Astrocyte of the cerebellum (primary cell): Measurements from ENCODE around the gene ASTN2.

Source experiments
- DNase-seq: peaks from one replicate; pipeline ENCODE4 v3.0.0-alpha.2; 2011; ENCODE audit warnings: low read depth
- H3K4me3 ChIP-seq: 2 replicates; pipeline ENCODE4 v1.5.1; 2011; ENCODE audit warnings: mild to moderate bottlenecking, low read depth, low read length, moderate library complexity
- in situ Hi-C: cut with HindIII; loops from 2 replicates; pipeline ENCODE4 v1.10.0; 2017; ENCODE audit warnings: low sequenced_read_pairs
- TF ChIP-seq, protein P1 (sequence below): IDR thresholded peaks from 2 replicates; pipeline ENCODE4 v1.5.1; 2012; ENCODE audit warnings: low read length, low read depth, moderate library complexity, mild to moderate bottlenecking; ENCODE audit errors: missing control alignments

The ASTN2 gene

DNA sequence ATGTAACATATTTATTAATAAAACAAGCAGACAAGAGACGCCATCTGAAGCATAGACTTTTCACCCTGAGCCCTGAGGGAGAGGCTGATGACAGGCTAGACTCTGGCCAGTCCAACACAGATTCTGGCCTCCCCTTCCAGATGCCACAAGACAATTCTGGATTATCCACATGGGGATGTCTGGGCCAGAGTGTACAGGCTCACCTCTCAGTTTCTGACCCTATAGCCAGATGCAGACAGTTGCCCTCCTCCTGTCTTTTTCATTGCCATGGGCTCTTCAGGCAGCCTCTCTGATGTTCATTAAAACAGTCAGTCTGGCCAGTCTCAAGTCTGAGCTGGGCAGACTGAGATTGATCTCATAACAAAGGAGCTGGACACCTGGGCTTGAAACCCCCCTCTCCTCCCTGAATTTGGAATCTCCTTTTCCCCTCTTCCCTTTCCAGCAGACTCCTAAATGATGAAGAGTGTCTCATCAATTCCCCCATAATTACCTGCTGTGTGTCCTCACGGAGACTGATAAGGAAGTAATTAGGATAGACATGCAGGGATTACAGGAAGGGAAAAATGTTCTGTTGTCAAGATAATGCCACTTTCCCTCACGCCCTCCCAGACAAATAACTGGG is 89.6 kb downstream of the ASTN2 start:
- H3K4me3 ChIP-seq, result no peak overlapping the region
- TF ChIP-seq, protein P1, sequence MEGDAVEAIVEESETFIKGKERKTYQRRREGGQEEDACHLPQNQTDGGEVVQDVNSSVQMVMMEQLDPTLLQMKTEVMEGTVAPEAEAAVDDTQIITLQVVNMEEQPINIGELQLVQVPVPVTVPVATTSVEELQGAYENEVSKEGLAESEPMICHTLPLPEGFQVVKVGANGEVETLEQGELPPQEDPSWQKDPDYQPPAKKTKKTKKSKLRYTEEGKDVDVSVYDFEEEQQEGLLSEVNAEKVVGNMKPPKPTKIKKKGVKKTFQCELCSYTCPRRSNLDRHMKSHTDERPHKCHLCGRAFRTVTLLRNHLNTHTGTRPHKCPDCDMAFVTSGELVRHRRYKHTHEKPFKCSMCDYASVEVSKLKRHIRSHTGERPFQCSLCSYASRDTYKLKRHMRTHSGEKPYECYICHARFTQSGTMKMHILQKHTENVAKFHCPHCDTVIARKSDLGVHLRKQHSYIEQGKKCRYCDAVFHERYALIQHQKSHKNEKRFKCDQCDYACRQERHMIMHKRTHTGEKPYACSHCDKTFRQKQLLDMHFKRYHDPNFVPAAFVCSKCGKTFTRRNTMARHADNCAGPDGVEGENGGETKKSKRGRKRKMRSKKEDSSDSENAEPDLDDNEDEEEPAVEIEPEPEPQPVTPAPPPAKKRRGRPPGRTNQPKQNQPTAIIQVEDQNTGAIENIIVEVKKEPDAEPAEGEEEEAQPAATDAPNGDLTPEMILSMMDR, result no peak

GRCh38 chr9:117323390-117323789 is 91.5 kb downstream of the ASTN2 start:
- DNase-seq, result no peak
- H3K4me3 ChIP-seq, result no peak overlapping the region
- TF ChIP-seq, protein P1, result no peak
- in situ Hi-C loops, result no loop called here

More for the DNA sequence above, 89.6 kb downstream of the ASTN2 start:
- no peak for DNase-seq
- in situ Hi-C loops, result loop anchor here (5.0 kb wide), 1 partner anchor 77 kb away; no protein-coding TSS in a partner anchor

DNA sequence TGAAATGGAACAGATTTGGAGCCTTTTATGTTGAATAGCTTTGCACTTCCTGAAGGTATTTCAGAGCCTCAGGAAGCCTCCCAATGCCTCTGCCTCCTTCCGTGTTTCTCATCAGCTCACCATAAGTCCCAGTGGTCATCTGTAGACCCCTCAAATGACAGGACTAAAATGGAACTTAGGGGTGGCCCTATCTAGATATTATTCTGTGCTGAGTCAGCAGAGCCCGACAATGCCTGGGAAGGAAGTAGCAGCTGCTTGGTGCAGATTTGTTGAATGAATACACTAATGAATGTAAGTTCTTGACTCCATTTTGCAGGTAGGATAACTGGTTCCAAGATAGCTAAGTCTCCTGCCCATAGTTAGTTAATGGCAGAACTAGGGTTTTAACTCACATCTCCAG is 97.7 kb downstream of the ASTN2 start:
- TF ChIP-seq, protein P1, result no peak
- no peak for DNase-seq
- no peak overlapping the region for H3K4me3 ChIP-seq
- in situ Hi-C loops, result no loop called here

GRCh38 chr9:117315236-117315635 is 99.6 kb downstream of the ASTN2 start:
- no peak overlapping the region for H3K4me3 ChIP-seq
- DNase-seq, result no peak
- in situ Hi-C loops, result no loop called here
- TF ChIP-seq, protein P1, result no peak

DNA sequence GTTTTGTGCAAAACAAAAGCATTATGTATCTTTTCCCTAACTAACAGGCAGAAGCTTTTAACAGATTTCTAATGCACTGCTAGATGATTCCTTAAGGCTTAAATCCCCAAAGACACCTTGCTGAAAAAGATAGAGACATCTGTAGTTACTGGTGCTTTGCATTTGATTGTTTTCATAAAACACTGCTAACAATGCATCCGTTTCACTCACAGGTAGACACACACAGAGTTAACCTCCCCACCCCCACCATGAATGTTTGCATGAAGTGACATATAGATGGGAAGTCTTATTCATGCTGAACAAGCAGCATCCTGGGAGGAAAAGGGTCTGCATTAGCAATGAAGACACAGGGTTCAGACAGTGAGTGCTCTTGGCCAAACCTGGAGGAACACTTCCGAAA is 100.9 kb downstream of the ASTN2 start:
- in situ Hi-C loops, result no loop called here
- no peak overlapping the region for H3K4me3 ChIP-seq
- TF ChIP-seq, protein P1, result no peak
- no peak for DNase-seq

GRCh38 chr9:117307701-117308100 is 107.2 kb downstream of the ASTN2 start:
- no peak overlapping the region for H3K4me3 ChIP-seq
- TF ChIP-seq, protein P1, result no peak
- no peak for DNase-seq
- in situ Hi-C loops, result no loop called here

DNA sequence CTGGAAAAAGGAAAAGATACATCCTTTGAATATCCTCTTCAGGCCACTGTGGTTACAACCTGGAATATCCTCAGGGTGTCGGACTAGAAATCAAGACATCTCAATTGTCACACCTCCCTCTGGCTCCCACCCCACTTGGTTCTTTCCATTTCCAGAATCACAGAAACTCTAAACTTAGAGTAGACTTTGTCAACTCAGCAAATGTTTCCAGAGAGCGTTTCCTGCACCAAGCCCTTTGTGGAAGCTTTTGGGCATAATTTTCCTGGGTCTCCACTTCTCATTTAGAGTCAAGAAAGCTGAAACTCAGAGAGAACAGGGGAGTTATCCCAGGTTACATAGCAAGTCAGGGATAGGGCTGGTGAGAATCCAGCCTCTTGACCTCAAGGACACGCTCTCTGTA is 108.8 kb downstream of the ASTN2 start:
- in situ Hi-C loops, result no loop called here
- H3K4me3 ChIP-seq, result no peak overlapping the region
- TF ChIP-seq, protein P1, result no peak
- no peak for DNase-seq
